Endodermal cell (in vitro differentiated cells): ENCODE results near the gene ACSS1. TPM values are rescaled to one million over a fixed set of nuclear protein-coding genes. Genes with fewer than 3 reads are reported as not detected.

ENCODE experiments used
- DNase-seq: peaks from one replicate; pipeline ENCODE4 v3.0.0-alpha.2; 2017
- H3K27ac ChIP-seq: 2 replicates; pipeline ENCODE4 v1.5.1; 2013; ENCODE audit warnings: mild to moderate bottlenecking, low read depth, low read length, moderate library complexity
- H3K27me3 ChIP-seq: 2 replicates; pipeline ENCODE4 v1.6.1; 2013; ENCODE audit warnings: mild to moderate bottlenecking, low read length, moderate library complexity; ENCODE audit not compliant: insufficient read depth, control insufficient read depth, poor library complexity, severe bottlenecking
- H3K36me3 ChIP-seq: 2 replicates; pipeline ENCODE4 v1.7.0; 2013; ENCODE audit warnings: mild to moderate bottlenecking, low read length, moderate library complexity; ENCODE audit not compliant: control insufficient read depth, insufficient read depth
- H3K4me1 ChIP-seq: one replicate; pipeline ENCODE4 v1.7.0; 2013; ENCODE audit warnings: low read length; ENCODE audit not compliant: control insufficient read depth, insufficient read depth
- H3K4me3 ChIP-seq: 2 replicates; pipeline ENCODE4 v1.5.1; 2013; ENCODE audit warnings: mild to moderate bottlenecking, low read length, moderate library complexity
- H3K9ac ChIP-seq: 2 replicates; pipeline ENCODE4 v1.6.1; 2013; ENCODE audit warnings: mild to moderate bottlenecking, low read length, moderate library complexity; ENCODE audit not compliant: poor library complexity, severe bottlenecking; ENCODE audit errors: extremely low read depth
- H3K9me3 ChIP-seq: 2 replicates; pipeline ENCODE4 v1.6.1; 2013; ENCODE audit warnings: mild to moderate bottlenecking, low read length, moderate library complexity; ENCODE audit not compliant: control insufficient read depth
- H3K27ac Mint-ChIP-seq: 2 replicates; pipeline ENCODE4 v1.8.0; 2020; ENCODE audit warnings: mixed read lengths
- H3K27me3 Mint-ChIP-seq: 2 replicates; pipeline ENCODE4 v1.8.0; 2021; ENCODE audit warnings: mild to moderate bottlenecking, mixed read lengths; ENCODE audit not compliant: insufficient read depth
- H3K36me3 Mint-ChIP-seq: 2 replicates; pipeline ENCODE4 v1.8.0; 2020; ENCODE audit warnings: low read depth, mixed read lengths
- H3K4me1 Mint-ChIP-seq: 2 replicates; pipeline ENCODE4 v1.8.0; 2020; ENCODE audit warnings: mixed read lengths
- H3K4me3 Mint-ChIP-seq: 2 replicates; pipeline ENCODE4 v1.8.0; 2020; ENCODE audit warnings: mild to moderate bottlenecking, moderate library complexity, mixed read lengths
- H3K9me3 Mint-ChIP-seq: 2 replicates; pipeline ENCODE4 v1.8.0; 2020; ENCODE audit warnings: mild to moderate bottlenecking, mixed read lengths
- WGBS, 2 experiments: methylation state at CpG; one replicate each; pipeline versions ENCODE4 v1.1.5 to v1.1.7; 2013; ENCODE audit warnings: missing lambda C conversion rate in 2 of 2, mixed read lengths in 1 of 2; ENCODE audit not compliant: insufficient coverage in 1 of 2, insufficient read length in 1 of 2; 5-methylcytosine and 5-hydroxymethylcytosine counted together
- total RNA-seq, 2 donors: library from RNA; stranded (reverse); fragmentation: NEBNext Ultra II Directional in 1 of 2; extraction: Animal tissue kit (Norgen Biotek cat#: 25700) in 1 of 2; gene quantifications; 2 replicates in 1 of 2; 3 replicates in 1 of 2; pipeline ENCODE4 v1.2.1, GENCODE V29; 2021
- TF ChIP-seq, protein P1 (sequence below): fragments of 200-600 bp; sonication (generic); conservative IDR thresholded peaks from 2 replicates; pipeline ENCODE4 v1.5.0; 2021; ENCODE audit warnings: antibody characterized with exemption, mild to moderate bottlenecking

ACSS1 gene
- total RNA-seq, 2 donors from 2014 or later: 0.22 TPM; not detected in 1

DNA sequence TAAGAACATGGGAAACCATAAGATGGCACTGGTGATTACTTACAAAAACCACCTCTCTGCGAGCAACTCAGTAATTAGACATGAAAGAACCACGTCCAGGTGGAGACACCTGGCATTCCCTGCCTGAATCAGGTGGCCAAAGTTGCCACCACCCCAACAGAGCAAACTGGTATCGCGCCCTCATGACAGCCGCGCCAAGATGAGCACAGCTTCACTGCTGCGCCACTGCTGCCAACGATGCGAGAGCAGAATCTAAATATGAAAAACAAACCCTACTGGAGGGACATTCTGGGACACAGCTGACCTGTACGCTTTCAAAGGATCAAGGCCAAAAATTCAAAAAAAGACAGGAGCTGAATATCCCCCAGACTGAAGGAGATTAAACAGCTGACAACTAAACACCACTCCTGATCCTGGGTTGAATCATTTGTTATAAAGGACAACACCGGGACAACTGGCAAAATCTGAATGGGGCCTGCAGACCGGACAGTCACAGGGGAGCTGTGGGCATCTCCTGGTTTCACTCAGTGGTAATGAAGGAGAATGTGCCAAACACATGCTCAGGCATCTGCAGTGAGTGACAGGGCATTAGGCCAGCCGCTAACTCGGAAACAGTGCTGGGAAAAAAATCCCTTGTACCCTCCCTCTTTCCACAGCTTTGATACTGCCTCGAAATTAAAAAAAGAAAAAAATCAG lies 91.5 kb downstream of the ACSS1 start:
- no peaks in the 10 kb centered on the region for H3K9me3 ChIP-seq
- 93 to 94% methylated on average over 10 to 15 of the region's 15 CpGs for WGBS, 2 experiments
- no peak overlapping the region for H3K27ac ChIP-seq
- no peaks in the 10 kb centered on the region for H3K27me3 Mint-ChIP-seq
- no peak overlapping the region for H3K4me3 ChIP-seq
- H3K27me3 ChIP-seq: no peaks in the 10 kb centered on the region
- DNase-seq: peak; percentile 8
- TF ChIP-seq, protein P1, sequence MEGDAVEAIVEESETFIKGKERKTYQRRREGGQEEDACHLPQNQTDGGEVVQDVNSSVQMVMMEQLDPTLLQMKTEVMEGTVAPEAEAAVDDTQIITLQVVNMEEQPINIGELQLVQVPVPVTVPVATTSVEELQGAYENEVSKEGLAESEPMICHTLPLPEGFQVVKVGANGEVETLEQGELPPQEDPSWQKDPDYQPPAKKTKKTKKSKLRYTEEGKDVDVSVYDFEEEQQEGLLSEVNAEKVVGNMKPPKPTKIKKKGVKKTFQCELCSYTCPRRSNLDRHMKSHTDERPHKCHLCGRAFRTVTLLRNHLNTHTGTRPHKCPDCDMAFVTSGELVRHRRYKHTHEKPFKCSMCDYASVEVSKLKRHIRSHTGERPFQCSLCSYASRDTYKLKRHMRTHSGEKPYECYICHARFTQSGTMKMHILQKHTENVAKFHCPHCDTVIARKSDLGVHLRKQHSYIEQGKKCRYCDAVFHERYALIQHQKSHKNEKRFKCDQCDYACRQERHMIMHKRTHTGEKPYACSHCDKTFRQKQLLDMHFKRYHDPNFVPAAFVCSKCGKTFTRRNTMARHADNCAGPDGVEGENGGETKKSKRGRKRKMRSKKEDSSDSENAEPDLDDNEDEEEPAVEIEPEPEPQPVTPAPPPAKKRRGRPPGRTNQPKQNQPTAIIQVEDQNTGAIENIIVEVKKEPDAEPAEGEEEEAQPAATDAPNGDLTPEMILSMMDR: no peak
- no peak overlapping the region for H3K9ac ChIP-seq
- peaks cover 54% of the 10 kb centered on the region for H3K36me3 ChIP-seq
- H3K4me1 Mint-ChIP-seq: peaks cover 8% of the 10 kb centered on the region
- H3K36me3 Mint-ChIP-seq: peaks cover 69% of the 10 kb centered on the region
- no peak overlapping the region for H3K4me3 Mint-ChIP-seq
- H3K27ac Mint-ChIP-seq: no peak overlapping the region
- H3K9me3 Mint-ChIP-seq: no peaks in the 10 kb centered on the region
- H3K4me1 ChIP-seq: no peaks in the 10 kb centered on the region

DNA sequence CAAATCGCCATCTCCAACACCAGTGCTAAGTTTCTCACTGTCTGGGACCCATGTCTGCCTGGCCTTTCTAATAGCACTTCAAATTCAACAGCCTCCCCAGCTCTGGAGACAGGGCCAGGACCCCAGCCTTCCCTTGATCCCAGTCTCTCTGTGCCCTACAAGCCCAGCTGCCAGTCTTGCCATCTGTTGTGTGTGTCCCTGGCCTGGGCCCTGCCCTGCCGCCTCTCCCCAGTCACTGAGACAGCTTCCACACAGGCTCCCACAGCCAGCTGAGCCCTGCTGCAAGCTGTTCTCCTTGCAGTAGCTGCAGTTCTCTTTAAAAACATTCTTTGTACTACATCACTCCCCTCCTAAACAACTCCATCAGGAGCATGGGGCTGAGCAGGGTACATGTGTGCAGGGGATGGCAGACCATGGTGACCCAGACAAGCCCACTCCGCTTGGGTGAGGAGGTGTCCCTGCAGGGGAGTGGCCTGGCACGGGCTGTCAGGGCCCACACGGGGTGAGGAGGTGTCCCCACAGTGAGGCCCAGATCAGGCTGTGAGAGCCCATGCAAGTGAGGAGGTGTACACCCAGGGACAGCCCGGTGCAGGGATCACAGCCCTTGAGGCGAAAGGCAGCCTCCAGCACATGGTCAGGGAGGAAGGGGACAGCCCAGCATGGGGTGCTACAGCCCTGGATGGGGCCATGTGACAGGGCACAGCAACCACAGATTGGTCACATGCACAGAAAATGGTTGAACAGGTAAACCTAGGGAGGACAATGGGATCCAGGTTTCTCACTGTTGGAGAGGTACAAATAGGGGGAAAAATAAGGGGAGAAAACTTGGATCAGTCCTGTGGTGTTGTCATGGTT lies 92.6 kb downstream of the ACSS1 start:
- no peaks in the 10 kb centered on the region for H3K27me3 Mint-ChIP-seq
- H3K36me3 ChIP-seq: peaks cover 49% of the 10 kb centered on the region
- peak; percentile 29 for DNase-seq

DNA sequence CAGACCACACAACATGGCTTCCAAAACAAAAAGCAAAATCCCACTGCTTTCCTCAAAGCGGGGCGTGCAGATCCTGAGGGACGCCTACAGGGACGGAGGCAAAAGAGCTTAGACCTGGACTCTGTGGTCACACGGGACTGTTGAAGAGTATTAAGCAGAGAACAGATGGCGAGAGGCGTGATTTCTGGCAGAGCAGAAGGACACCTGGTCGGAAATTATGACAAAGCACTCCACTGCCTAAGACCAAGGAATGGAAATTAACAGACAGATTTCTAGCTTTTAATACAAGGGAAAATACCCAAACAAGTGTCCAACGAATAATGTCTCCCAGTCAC lies 93.5 kb downstream of the ACSS1 start:
- Histone ChIP-seq H3K4me1 (no peaks in the 10 kb centered on the region), H3K27me3 (no peaks in the 10 kb centered on the region), H3K9ac (no peak overlapping the region), H3K27ac (peak overlapping the region; percentile 22), H3K4me3 (no peak overlapping the region), H3K9me3 (no peaks in the 10 kb centered on the region), H3K36me3 (peaks cover 42% of the 10 kb centered on the region)
- peaks cover 18% of the 10 kb centered on the region for H3K4me1 Mint-ChIP-seq
- 93 to 95% methylated on average over 9 of the region's 9 CpGs for WGBS, 2 experiments
- TF ChIP-seq, protein P1: no peak
- DNase-seq: peak; percentile 13
- H3K4me3 Mint-ChIP-seq: no peak overlapping the region
- H3K27me3 Mint-ChIP-seq: no peaks in the 10 kb centered on the region
- H3K27ac Mint-ChIP-seq: no peak overlapping the region
- peaks cover 64% of the 10 kb centered on the region for H3K36me3 Mint-ChIP-seq
- H3K9me3 Mint-ChIP-seq: no peaks in the 10 kb centered on the region

More for the DNA sequence above, 92.6 kb downstream of the ACSS1 start:
- Histone ChIP-seq H3K27me3 (no peaks in the 10 kb centered on the region), H3K4me1 (no peaks in the 10 kb centered on the region), H3K9me3 (no peaks in the 10 kb centered on the region), H3K27ac (peak overlapping the region; percentile 22), H3K4me3 (no peak overlapping the region), H3K9ac (no peak overlapping the region)
- TF ChIP-seq, protein P1: no peak
- no peak overlapping the region for H3K4me3 Mint-ChIP-seq
- H3K27ac Mint-ChIP-seq: no peak overlapping the region
- peaks cover 16% of the 10 kb centered on the region for H3K4me1 Mint-ChIP-seq
- H3K9me3 Mint-ChIP-seq: no peaks in the 10 kb centered on the region
- peaks cover 70% of the 10 kb centered on the region for H3K36me3 Mint-ChIP-seq
- WGBS, 2 experiments: 91% methylated on average over 5 to 7 of the region's 7 CpGs
